HepG2 (cell line): ENCODE results near the gene PCBP4. TPM values are rescaled to one million over a fixed set of nuclear protein-coding genes. Genes with fewer than 3 reads are reported as not detected.

ENCODE experiments used
- DRAP1 ChIP-seq: IDR thresholded peaks from 2 replicates; pipeline ENCODE4 v1.6.1; 2016; ENCODE audit warnings: missing genetic modification reagents, missing compliant biosample characterization
- ESRRA ChIP-seq: sonication (generic); formaldehyde crosslinking; IDR thresholded peaks from 2 replicates; pipeline ENCODE4 v1.5.1; 2020; ENCODE audit warnings: mild to moderate bottlenecking, low read depth, missing genetic modification reagents
- IRF1 ChIP-seq: sonication (generic); formaldehyde crosslinking; IDR thresholded peaks from 2 replicates; pipeline ENCODE4 v1.4.0; 2020; ENCODE audit warnings: low read depth, mild to moderate bottlenecking, missing genetic modification reagents
- KMT2A ChIP-seq: sonication (generic); formaldehyde crosslinking; IDR thresholded peaks from 2 replicates; pipeline ENCODE4 v1.4.0; 2020; ENCODE audit warnings: missing genetic modification reagents
- NCOA2 ChIP-seq: sonication (generic); formaldehyde crosslinking; IDR thresholded peaks from 2 replicates; pipeline ENCODE4 v1.8.0; 2022; ENCODE audit warnings: inconsistent platforms
- PRDM10 ChIP-seq: sonication (generic); formaldehyde crosslinking; IDR thresholded peaks from 2 replicates; pipeline ENCODE4 v1.4.0; 2020; ENCODE audit warnings: low read depth, missing genetic modification reagents
- PRPF4 ChIP-seq: fragments of 200-400 bp; formaldehyde crosslinking; IDR thresholded peaks from 2 replicates; pipeline ENCODE4 v1.6.1; 2016; ENCODE audit warnings: low read length, low read depth; ENCODE audit not compliant: poor library complexity, severe bottlenecking
- RBAK ChIP-seq: sonication (generic); formaldehyde crosslinking; IDR thresholded peaks from 2 replicates; pipeline ENCODE4 v1.5.1; 2020; ENCODE audit warnings: mild to moderate bottlenecking, missing genetic modification reagents
- RFX5 ChIP-seq: IDR thresholded peaks from 2 replicates; pipeline ENCODE4 v1.6.1; 2011; ENCODE audit warnings: low read depth, low read length, improper control_type of control experiment
- SP1 ChIP-seq, 2 experiments: fragments of 450-650 bp in 1 of 2; sonication (generic) in 1 of 2; formaldehyde crosslinking in 1 of 2; IDR thresholded peaks; 2 replicates each; pipeline versions ENCODE4 v1.4.0 to v1.6.1; 2016 to 2020; ENCODE audit warnings: missing genetic modification reagents in 1 of 2
- SPEN ChIP-seq: sonication (generic); formaldehyde crosslinking; IDR thresholded peaks from 2 replicates; pipeline ENCODE4 v1.5.1; 2020; ENCODE audit warnings: low read depth, mild to moderate bottlenecking, missing genetic modification reagents
- TBL1XR1 ChIP-seq: fragments of 150-350 bp; IDR thresholded peaks from 2 replicates; pipeline ENCODE4 v1.6.1; 2014; ENCODE audit warnings: borderline replicate concordance, low read length; ENCODE audit not compliant: partially characterized antibody
- TEAD2 ChIP-seq: sonication (generic); formaldehyde crosslinking; IDR thresholded peaks from 2 replicates; pipeline ENCODE4 v1.9.0; 2021; ENCODE audit warnings: missing genetic modification reagents
- ZNF142 ChIP-seq: sonication (generic); formaldehyde crosslinking; IDR thresholded peaks from 2 replicates; pipeline ENCODE4 v1.4.0; 2020; ENCODE audit warnings: missing genetic modification reagents
- ZNF337 ChIP-seq: sonication (generic); formaldehyde crosslinking; IDR thresholded peaks from 2 replicates; pipeline ENCODE4 v1.5.1; 2020; ENCODE audit warnings: missing genetic modification reagents, low read depth, mild to moderate bottlenecking, borderline replicate concordance
- ZNF616 ChIP-seq: sonication (generic); formaldehyde crosslinking; IDR thresholded peaks from 2 replicates; pipeline ENCODE4 v1.5.0; 2020; ENCODE audit warnings: low read depth, mild to moderate bottlenecking, missing genetic modification reagents
- ZNF672 ChIP-seq: sonication (generic); formaldehyde crosslinking; IDR thresholded peaks from 2 replicates; pipeline ENCODE4 v1.8.1; 2022; ENCODE audit warnings: missing genetic modification reagents
- ZNF773 ChIP-seq: sonication (generic); formaldehyde crosslinking; IDR thresholded peaks from 2 replicates; pipeline ENCODE4 v1.4.0; 2020; ENCODE audit warnings: missing genetic modification reagents, borderline replicate concordance
- polyA plus RNA-seq, 8 experiments: library from polyadenylated mRNA; depleted of rRNA in 3 of 8; stranded (reverse) in 7 of 8; unstranded in 1 of 8; fragments of >200 nt; fragmentation: Illumina TruSeq in 4 of 8; extraction: Trizol in 4 of 8; gene quantifications; 2 replicates each; pipeline versions ENCODE4 v1.2.1 to v1.2.3, GENCODE V29; 2011 to 2016; ENCODE audit warnings: low read depth in 4 of 8, missing spikeins in 1 of 8, mixed read lengths in 1 of 8; ENCODE audit not compliant: insufficient read depth in 1 of 8
- total RNA-seq, 5 experiments: library from RNA; depleted of rRNA; stranded (reverse); fragments of >200 nt; fragmentation: Illumina TruSeq; extraction: Trizol; gene quantifications; 2 replicates each; pipeline ENCODE4 v1.2.3, GENCODE V29; 2016; ENCODE audit warnings: low read depth in 1 of 5

The PCBP4 gene
- total and polyA plus RNA-seq, 2 of the 13 experiments (the other 11 are each of a cell fraction or from before 2014, with no cell fraction given): 36.8 to 51.3 TPM

- no peak for TF ChIP-seq TBL1XR1
- TF ChIP-seq SPEN (CRISPR knock-in tag): peak; percentile 18; the same call in 1 of the 2 replicates
- no peak for TF ChIP-seq IRF1 (CRISPR knock-in tag)
- TF ChIP-seq RBAK (CRISPR knock-in tag): no peak
- TF ChIP-seq ZNF337 (CRISPR knock-in tag): no peak
- 0 out of 2 replicates have a peak, but pooled peaks have one; percentile 41 for TF ChIP-seq ZNF773 (CRISPR knock-in tag)
- no peak for TF ChIP-seq TEAD2 (CRISPR knock-in tag)
- TF ChIP-seq PRDM10 (CRISPR knock-in tag): no peak
- TF ChIP-seq ZNF672 (CRISPR knock-in tag): no peak
- TF ChIP-seq RFX5: no peak
- TF ChIP-seq ESRRA (CRISPR knock-in tag): no peak
- TF ChIP-seq NCOA2 (CRISPR knock-in tag): no peak
- TF ChIP-seq SP1 (IDR thresholded peaks at IDR 0.05): no peak
- TF ChIP-seq SP1 (CRISPR knock-in tag; IDR thresholded peaks at IDR 0.05): no peak
- TF ChIP-seq KMT2A (CRISPR knock-in tag): no peak; the same call in 1 of the 2 replicates
- no peak; the same call in 1 of the 2 replicates for TF ChIP-seq ZNF142 (CRISPR knock-in tag)
- TF ChIP-seq DRAP1: no peak
- no peak for TF ChIP-seq PRPF4
- TF ChIP-seq ZNF616 (CRISPR knock-in tag): no peak
Measured at GRCh38 chr3:51967384-51968169, at the start of gene PCBP4 (continued).
